ENCODE data around the gene IGFBP1.
"Not testable (repeated sequence)": the region's sequence is repeated elsewhere in the genome, so short reads cannot be mapped to it uniquely, and the experiment has no call there.

IGFBP1 gene

GRCh38 chr7:45939574-45939973 lies 51.3 kb downstream of the IGFBP1 start:
- no peak for DNase-seq

DNA sequence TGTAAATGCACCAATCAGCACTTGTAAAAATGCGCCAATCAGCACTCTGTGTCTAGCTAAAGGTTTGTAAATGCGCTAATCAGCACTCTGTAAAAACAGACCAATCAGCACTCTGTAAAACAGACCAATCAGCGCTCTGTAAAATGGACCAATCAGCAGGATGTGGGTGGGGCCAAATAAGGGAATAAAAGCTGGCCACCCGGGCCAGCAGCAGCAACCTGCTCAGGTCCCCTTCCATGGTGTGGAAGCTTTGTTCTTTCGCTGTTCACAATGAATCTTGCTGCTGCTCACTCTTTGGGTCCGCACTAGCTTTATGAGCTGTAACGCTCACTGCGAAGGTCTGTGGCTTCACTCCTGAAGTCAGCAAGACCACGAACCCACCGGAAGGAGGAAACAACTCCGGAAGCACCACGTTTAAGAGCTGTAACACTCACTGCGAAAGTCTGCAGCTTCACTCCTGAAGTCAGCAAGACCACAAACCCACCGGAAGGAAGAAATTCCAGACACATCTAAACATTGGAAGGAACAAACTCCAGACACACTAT lies 52.0 kb downstream of the IGFBP1 start:
- DNase-seq = not testable (repeated sequence)

DNA sequence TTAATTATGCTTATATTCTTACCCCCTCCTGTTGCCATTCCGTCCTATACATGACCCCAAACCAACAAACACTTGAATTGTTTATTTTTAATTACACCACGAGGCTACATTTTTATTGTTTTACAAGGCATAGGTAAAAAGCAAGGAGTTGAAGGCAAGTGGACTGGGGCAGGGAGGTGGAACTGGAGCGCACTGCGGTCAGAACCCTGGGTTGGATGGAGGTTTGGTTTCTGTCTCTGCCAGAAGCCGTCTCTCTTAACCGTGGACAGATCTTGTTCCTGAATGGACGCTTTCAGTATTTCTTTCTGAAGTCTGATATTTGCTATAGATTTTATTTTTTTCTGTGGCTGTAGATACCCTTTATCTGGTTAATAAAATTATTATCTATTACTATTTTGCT lies 52.7 kb downstream of the IGFBP1 start:
- no peak for DNase-seq

Data from OCI-M1 (cell line).